GM19035 (cell line): ENCODE data around the gene CDK5R2.
"Not testable (repeated sequence)": the region's sequence is repeated elsewhere in the genome, so short reads cannot be mapped to it uniquely, and the experiment has no call there.

Experiments used
- ATAC-seq: cut with Tn5 transposase; IDR thresholded peaks from one replicate; pipeline ENCODE4 v1.9.1; 2021; ENCODE audit not compliant: unreplicated experiment

CDK5R2 gene

DNA sequence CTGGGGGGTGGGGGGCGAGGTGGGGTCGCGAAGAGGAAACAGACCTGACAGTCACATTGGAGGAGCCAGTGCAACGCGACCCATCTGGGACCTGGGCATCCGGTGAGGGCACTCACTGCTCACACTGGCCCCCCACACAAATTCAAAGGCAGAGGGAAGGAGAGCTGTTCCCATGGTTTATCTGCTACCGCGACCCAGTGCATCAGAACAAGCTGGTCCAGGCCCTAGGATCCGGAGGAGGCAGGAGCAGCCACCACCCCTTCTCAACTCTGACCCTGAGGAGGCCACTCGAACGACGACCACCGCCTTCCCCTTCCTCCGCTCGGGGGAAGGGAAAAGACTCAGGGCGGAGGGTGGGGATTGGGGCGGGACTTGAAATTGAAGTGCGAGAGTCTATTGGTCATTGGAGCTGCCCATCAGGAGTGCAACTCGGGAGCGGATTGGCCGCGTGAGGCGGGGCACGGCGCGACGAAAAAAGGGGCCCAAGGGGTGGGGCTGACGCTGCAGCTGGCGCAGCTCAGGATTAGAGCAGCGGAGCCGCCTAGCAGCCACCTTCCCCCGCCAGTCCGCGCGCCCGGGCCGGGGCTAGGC, at the start of gene CDK5R2:
Gene CDK5R2 (plus strand): TSS at position 526 of the 591 bp plus-strand sequence. CDS start 155 bp downstream, outside the sequence.
- ATAC-seq, result peak; percentile 97

DNA sequence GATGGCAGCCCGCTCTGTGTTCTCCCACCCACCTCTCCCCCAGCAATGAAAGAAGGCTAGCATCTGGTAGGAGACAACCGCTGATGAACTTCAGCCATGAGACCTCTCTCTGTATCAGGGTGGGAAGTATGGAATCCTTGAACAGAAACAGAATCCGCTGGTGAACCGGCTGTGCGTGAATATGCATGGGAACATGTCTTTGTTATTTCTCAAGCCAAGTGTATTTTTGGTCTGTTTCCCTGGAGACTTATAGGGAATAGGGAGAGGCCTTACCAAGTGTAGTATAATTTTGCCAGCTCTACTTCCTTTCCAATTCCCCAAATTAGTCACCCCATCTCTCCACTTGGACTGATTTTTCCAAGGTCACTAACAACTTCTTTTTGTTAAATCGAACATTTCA, 48.7 kb upstream of the CDK5R2 start:
- no peak for ATAC-seq

DNA sequence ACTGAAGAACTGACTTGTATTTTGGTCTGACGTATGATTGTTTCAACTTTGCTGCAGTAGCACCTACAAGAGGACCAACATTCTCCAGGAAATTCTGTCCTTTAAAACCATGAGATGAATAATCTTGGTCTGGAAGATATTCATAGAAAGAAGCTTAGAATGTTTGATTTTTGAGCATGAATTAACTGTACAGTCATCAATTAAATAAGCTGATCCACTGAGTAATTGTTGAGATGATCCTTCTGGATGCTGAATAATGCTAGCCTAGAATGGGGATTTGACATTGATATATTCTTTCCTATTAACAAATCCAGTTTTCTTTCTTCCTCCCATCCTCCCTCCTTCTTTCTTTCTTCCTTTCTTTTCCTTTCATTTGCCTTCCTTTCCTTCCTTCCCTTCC, 39.0 kb upstream of the CDK5R2 start:
- ATAC-seq, result no peak

DNA sequence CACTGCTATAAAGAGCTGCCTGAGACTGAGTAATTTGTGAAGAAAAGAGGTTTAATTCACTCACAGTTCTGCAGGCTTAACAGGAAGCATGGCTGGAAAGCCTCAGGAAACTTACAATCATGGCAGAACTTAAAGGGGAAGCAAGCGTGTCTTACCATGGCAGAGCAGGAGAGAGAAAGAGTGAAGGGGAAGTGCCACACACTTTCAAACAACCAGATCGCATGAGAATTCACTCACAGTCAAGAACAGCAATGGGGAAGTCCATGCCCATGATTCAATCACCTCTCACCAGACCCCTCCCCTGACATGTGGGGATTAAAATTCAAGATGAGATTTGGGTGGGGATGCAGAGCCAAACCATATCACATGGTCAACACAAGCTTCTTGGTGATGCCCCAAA, 34.7 kb upstream of the CDK5R2 start:
- no peak for ATAC-seq

DNA sequence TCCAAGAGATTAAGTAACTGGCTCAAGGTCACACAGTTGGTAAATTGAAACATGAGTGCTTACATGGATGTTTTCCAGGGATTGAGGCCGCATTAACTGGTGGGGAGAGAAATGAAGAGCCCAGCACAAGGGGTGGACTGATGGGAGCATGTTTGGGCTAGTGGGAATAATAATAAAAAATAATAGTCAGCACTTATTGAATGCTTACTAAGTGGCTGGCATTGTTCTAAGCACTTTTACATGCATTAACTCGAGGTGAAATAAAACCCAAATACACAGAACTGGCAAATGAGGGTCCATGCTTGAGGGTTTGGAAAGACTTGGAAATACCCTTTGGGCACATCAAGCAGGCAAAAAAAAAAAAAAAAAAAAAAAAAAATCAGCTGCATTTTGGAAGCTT, 34.0 kb upstream of the CDK5R2 start:
- no peak for ATAC-seq

DNA sequence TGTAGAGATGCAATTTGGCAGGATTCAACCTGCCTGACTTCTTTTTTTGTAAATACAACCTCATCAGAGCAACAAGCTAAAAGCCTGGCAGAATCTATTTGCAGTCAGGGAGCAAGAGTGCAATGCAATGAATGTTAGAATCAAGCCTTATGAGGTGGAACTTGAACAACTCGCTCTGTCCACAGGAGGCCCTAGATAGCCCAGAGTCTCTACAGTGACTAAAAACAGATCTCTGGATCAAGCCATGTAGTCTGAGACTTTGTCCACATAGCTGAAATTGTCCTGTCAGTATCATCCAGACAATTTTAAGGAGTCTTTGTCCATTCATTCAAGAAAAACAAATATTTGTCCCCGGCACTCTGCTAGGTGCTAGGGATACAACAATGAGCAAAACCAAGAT, 32.0 kb upstream of the CDK5R2 start:
- no peak for ATAC-seq

DNA sequence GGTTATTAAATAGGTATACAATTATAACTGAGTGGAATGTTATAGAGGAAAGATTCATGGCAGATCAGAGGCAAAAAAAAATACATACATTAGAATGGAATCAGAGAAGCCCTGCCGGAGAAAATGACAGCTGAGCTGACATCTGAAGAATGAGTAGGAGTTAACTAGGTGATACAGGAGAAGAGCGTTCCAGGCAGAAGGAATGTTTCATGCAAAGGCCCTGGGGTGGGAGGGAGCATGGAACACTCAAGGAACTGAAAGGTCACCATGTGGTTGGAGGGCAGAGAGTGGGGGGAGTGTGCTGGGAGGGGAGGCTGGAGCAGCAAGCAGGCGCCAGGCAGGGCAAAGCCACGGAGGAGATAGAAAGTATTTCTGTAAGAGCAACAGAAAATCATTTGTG, 31.6 kb upstream of the CDK5R2 start:
- no peak for ATAC-seq

DNA sequence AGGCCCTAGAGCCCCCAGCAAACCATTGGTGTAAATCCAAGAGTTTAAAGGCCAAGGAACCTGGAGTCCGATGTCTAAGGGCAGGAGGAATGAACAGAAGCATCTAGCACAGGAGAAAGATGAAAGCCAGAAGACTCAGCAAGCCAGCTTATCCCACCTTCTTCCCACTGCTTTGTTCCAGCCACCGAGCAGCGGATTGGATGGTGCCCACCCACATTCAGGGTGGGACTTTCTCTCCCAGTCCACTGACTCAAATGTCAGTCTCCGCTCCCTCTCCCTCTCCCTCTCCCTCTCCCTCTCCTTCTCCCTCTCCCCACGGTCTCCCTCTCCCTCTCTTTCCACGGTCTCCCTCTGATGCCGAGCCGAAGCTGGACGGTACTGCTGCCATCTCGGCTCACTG, 29.0 kb upstream of the CDK5R2 start:
- ATAC-seq, result not testable (repeated sequence)

DNA sequence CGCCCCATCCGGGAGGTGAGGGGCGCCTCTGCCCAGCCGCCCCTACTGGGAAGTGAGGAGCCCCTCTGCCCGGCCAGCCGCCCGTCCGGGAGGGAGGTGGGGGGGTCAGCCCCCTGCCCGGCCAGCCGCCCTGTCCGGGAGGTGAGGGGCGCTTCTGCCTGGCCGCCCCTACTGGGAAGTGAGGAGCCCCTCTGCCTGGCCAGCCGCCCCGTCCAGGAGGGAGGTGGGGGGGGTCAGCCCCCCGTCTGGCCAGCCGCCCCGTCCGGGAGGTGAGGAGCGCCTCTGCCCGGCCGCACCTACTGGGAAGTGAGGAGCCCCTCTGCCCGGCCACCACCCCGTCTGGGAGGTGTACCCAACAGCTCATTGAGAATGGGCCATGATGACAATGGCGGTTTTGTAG, 27.7 kb upstream of the CDK5R2 start:
- not testable (repeated sequence) for ATAC-seq

DNA sequence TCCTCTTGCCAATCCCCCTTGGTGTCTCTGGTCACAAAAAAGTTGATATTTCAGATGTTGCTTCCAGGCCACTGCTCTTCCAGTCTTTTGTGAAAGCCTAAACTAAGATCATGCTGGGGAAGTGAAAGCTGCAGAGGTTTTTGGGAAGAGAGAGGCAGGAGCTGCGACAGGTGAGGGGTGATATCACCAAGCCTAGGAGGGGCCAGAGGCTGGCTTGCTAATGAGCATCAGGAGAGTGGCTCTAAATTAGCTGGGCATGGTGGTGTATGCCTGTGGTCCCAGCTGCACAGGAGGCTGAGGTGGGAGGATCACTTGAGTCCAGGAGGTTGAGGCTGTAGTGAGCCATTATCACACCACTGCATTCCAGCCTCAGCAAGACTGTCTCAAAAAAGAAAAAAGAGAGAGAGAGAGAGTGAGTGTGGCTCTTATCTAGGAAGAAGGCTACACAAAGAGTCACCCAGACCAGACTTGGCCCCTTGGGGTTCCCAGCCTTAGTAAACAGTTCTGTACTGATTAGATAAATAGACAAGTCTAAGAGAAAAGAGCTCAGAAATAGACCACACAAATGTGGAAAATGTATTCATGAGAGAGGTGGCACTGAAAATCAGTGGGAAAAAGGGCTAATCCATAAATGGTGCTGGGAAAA, 14.6 kb upstream of the CDK5R2 start:
- ATAC-seq, result no peak

DNA sequence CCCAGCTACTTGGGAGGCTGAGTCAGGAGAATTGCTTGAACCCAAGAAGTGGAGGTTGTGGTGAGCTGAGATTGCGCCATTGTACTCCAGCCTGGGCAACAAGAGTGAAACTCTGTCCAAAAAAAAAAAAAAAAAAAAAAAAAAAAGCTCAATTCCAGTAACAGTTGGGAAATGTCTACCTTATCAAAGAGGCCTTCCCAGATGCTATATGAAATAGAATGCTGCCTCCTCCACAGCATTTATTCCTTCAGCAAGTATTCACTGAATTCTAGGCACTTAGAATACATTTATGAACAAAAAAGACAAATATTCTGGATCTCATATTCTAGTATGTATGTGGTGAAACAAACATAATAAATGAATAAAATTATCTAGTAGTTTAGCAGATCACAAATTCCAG, 12.8 kb upstream of the CDK5R2 start:
- ATAC-seq, result no peak

DNA sequence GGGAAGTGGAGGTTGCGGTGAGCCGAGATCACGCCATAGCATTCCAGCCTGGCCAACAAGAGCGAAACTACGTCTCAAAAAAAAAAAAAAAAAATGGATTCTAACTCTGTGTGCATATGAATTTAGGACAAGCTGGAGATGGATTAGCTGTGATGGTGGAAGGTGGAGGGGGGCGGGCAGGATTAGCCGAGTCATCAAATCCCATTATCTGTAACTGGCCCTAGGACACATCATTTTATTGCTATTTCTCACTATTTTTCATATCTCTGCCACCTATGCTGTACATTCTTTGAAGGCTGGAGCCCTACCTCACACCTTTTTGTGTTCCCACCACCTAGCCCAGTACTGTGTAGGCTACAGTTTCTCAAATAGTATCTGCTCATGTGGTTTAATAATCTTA, 7.3 kb upstream of the CDK5R2 start:
- ATAC-seq, result no peak

DNA sequence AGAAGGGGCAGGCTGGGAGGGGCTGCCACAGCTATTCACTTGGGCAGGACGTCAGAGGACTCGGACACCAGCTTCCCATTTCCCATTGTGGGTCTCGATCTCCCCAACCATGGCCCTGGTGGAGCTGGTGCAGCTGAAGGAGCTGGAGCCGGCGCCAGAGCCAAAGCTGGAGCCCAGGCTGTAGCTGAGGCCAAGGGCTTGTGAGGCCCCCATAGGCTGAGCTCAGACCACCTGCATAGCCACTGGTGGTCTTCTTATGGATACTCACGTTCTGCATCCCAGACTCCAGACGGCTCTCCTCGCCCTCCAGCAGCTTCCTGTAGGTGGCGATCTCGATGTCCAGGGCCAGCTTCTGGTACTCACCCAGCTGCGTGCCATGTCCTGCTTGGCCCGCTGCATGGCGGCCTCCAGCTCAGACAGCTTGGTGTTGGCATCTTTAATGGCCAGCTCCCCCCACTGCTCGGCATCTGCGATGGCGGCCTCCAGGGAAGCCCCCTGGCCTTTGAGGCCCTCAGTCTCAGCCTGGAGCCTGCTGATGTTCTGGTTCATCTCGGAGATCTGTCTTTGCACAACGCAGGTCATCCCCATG, 6.0 kb upstream of the CDK5R2 start:
- ATAC-seq, result no peak

DNA sequence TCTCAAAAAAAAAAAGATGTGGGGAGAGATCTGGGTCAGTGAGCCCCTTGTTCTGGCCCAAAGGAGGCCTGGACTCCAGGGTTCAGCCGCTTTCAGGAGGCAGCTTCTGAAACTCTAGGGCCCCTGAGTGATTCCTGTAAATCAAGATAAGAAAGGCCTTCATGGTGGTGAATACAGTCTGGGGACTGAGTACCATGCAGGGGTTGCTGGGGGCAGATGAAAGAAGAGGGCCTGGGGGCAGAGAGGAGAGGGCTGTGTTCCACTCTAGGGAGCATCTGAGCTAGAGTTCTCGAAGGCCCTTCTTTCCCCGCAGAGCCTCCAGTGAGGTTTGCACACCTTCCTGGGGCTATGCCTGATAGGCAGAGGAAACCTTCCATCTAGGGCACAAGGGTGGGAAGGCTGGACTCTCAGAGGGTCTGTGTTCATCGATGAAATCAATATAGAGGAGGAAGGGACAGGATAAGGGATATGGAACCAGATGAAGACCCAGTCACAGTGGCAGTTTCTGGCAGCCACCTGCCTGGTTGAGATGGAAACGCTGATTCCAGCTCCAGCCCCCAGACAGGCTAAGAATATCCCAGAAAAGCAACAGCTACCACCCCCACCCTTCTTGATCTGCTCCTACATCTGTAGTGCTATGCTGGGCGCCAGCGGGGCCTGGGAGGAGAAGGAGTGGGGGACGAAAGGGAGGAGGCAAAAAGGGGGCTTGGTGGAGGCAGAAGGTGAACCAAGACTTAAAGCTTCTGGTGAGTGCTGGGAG, 4.7 kb upstream of the CDK5R2 start:
- ATAC-seq, result no peak

DNA sequence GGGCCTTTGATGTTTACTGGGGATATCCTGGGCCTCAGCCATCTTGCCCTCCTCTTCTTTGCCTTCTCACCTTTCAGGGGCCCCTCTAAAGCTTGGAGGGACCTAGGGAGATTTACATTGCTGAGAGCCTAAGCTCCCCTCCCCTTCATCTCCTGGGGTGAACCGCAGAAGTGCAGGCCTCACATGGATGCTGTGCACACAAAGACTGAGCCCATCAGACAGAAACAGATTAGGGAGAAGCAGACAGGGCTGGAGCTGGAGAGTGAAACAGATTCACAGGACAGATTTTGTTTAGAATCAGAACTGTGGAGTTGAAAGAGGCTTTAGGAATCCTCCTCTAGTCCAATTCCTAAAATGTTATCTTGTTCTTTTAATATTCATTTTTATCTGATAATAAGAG, 3.4 kb upstream of the CDK5R2 start:
- ATAC-seq, result no peak

DNA sequence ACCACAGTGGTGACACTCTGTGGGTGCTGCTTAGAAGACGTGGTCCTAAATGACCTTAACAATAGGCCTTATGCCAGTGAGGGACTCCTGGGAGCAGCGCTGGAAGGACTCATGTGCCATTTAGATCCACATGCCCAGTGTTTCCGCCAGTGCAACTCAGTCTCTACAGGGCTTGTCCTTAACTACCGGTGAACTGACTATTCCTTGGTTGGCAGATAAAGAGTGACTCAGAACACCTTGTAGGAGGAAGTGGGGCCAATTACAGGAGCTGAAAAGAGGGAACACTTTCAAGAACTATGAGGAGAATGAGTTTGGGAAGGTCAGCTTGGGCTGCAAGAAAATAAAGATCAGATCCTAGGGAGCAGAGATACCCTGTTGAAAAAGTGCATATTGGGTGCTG, 1.8 kb upstream of the CDK5R2 start:
- no peak for ATAC-seq

DNA sequence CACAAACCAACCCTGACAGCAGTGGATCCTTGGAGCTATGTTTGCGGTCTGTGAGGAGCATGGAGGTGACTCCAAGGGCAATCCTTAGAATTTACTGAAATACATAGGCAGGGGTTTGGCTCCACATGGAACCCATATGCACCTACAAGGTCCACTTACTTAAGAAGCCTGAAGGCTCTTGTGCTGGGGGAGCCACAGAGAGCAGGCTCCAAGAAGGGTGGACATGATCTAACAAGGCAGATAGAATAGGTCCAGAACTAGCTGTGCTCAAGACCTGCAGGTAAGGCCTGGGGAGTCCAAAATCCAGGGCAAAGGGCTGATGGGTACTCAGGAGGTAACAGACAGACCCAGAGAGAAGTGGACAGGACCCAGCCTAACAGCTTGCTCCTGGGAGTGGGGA, 1.2 kb upstream of the CDK5R2 start:
- no peak for ATAC-seq

DNA sequence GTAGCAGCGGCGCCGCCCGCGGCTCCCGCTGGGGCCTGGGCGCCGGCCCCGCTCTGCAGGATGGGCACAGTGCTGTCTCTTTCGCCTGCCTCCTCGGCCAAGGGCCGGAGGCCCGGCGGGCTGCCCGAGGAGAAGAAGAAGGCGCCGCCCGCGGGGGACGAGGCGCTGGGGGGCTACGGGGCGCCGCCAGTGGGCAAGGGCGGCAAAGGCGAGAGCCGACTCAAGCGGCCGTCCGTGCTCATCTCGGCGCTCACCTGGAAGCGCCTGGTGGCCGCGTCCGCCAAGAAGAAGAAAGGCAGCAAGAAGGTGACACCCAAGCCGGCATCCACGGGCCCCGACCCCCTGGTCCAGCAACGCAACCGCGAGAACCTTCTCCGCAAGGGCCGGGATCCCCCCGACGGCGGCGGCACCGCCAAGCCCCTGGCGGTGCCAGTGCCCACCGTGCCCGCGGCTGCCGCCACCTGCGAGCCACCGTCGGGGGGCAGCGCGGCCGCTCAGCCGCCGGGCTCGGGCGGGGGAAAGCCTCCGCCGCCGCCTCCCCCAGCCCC, 369 bp downstream of the CDK5R2 start:
- peak; percentile 18 for ATAC-seq

DNA sequence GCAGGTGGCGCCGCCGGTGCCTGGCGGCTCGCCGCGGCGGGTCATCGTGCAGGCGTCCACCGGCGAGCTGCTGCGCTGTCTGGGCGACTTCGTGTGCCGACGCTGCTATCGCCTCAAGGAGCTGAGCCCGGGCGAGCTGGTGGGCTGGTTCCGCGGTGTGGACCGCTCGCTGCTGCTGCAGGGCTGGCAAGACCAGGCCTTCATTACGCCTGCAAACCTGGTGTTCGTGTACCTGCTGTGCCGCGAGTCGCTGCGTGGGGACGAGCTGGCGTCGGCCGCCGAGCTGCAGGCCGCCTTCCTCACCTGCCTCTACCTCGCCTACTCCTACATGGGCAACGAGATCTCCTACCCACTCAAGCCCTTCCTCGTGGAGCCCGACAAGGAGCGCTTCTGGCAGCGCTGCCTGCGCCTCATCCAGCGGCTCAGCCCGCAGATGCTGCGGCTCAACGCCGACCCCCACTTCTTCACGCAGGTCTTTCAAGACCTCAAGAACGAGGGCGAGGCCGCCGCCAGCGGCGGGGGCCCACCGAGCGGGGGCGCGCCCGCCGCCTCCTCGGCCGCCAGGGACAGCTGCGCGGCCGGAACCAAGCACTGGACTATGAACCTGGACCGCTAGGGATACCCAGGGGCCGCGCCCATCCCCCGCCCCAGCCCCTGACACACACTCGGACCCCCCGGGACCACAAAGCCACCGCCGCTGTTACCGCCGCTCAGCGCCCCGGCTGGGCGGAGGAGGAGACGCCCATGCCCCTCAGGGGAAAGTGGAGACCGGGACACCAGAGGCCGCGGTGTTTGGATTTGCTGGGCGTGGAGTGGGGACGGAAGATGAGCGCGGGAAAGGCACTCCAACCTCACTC, 1.1 kb downstream of the CDK5R2 start:
- no peak for ATAC-seq

DNA sequence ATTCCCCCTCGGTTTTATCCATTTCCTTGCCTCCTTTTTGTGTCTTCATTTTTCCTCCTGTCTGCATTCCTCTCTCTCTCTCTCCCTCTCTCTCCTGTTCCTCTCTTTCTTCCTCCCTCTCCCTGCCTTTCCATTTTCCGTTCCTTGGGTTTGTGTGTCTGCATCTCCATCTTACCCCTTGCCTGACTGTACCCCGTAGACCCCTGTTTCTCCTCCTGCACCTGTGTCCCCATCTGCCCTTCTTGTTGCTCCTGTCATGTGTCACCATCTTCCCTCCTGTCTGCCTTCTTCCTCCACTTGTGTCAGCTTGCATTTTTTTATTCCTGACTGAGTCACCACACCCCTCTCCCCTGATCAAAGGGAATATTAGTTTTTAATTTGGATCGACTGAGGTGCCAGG, 1.8 kb downstream of the CDK5R2 start:
- no peak for ATAC-seq
